ENCODE data around the gene HSD17B12. TPM values are rescaled to one million over a fixed set of nuclear protein-coding genes. Genes with fewer than 3 reads are reported as not detected.

HSD17B12 gene
- 102 and 108 TPM in 2 replicates for total RNA-seq

GRCh38 chr11:43680521-43681400 is at the start of gene HSD17B12:
Gene HSD17B12 (plus strand): TSS chr11:43680738. CDS start chr11:43680828, 90 bp downstream.

GRCh38 chr11:43880640-43881159 is 200.2 kb downstream of the HSD17B12 start, which contains the start of gene ALKBH3:
Gene ALKBH3 (plus strand): TSS chr11:43880831. CDS start chr11:43882653, 1,822 bp downstream.

Small RNA genes lying within 50 kb of the gene (small RNA-seq; reads per million reads assigned to genes)
- gene PHBP2 (not detected), gene RPL23AP63 (not detected)

Other genes starting within 250 kb of the HSD17B12 start
- gene ALKBH3, start 200.1 kb downstream of the HSD17B12 start, total RNA-seq: 36.9 and 37.2 TPM in 2 replicates

Measured in hair follicle dermal papilla cell (primary cell).